HL-60/S4 treated with phorbol 12-myristate 13-acetate at 8.2 ng/mL for 4 days and 3 days (cell line): ENCODE results near the gene COPG1.
"Not testable (repeated sequence)": the region's sequence is repeated elsewhere in the genome, so short reads cannot be mapped to it uniquely, and the experiment has no call there.

Source experiments
- in situ Hi-C: fragments of 300-500 bp; cut with MboI; formaldehyde crosslinking; loops from 2 replicates; pipeline ENCODE4 v1.15.0; 2022; ENCODE audit warnings: low sequenced_read_pairs

The COPG1 gene

DNA sequence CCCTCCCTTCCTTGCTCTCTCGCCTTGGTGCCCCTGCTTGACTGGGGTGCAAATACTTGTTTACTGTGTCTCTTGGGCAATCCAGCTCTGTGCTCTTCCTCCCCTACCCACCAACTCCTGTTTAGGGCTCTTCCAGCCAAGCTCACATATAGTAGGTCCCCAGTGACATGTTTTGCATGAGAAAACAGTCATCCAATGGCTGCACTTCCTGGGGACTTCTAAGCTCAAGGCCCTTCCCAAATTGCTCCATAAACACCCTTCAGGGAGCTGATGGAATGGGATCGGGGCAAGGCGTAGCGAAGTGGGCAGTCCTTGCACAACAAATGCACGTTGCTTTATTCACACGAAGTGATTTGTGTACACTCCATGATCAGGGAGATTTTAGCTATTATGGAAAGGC is 9.4 kb upstream of the COPG1 start:
- in situ Hi-C loops: no loop called here

GRCh38 chr3:129240436-129240835 is 9.0 kb upstream of the COPG1 start:
- in situ Hi-C loops: no loop called here

DNA sequence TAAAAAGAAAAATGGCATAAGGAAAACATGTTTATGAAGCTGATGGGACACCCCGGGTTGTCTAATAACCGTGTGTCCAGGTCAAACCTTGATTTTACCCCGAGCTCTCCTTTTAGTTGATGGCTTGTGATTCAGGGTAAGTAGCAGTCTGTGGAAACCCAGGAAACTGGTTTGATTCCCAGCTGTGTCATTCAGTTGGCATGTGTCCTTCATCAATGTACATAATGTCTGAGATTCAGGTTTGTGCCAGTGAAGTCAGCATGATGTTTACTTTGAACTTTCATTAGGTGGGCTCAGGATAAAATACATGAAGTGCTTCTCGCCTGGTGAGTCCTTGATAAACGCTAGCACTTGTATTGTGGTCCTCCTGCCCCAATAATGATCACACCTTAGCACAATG is 4.3 kb upstream of the COPG1 start:
- in situ Hi-C loops: no loop called here

DNA sequence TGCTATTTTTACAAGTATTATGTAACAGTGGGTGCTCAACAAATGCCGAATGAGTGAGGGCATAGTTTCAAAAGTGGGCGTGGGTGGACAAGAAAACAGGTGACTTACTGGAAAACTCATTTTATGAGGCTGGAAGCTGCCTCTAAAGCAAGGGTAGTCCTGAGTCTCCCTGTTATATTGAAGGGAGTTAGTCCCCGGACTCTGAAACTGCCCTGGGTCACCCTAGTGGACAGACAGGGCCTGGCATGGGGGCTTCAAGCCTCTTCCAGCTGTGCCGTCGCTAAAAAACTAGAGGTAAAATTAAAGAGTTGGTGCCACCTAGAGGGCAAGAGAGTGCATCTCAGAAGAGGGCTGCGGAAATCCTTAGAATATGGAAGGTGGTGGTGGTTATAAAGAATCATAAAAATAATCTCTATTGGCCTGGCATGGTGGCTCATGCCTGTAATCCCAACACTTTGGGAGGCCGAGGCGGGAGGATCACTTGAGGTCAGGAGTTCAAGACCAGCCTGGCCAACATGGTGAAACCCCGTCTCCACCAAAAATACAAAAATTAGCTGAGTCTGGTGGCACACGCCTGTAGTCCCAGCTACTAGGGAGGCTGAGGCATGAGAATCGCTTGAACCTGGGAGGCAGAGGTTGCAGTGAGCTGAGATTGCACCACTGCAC is 3.6 kb upstream of the COPG1 start:
- in situ Hi-C loops: not testable (repeated sequence)

DNA sequence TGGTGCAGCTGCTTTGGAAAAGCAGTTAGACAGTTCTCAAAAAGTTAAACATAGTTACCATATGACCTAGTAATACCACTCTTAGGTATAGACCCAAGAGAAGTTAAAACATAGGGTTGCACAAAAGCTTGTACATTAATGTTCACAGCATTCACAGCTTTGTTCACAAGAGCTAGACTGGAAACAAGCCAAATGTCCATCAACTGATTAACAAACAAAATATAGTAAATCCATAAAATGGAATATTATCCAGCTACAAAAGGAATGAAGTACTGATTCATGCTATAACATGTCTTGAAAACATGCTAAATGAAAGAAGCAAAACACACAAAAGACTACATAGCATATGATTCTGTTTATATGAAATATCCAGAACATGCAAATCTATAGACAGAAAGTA is 2.8 kb upstream of the COPG1 start:
- in situ Hi-C loops: no loop called here

- in situ Hi-C loops: no loop called here
These were observed 973 bp upstream of the COPG1 start for GRCh38 chr3:129248286-129248979.

DNA sequence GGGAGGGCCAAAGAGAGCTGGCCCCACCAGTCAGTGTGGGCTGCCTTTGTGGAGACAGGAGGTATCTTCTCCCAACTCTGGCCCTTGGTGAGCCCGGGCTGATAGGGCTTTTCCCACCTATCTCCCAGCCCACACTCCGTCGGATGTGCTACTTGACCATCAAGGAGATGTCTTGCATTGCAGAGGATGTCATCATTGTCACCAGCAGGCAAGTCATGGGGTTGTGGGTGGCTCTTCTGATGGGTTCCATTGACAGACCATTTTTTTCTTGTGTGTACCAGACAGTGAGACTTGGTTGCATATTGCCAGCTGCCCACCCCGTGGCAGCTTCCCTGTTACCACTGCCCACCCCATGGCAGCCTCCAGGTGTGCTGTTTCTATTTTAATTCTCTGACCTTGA is 3.3 kb downstream of the COPG1 start:
- in situ Hi-C loops: no loop called here

DNA sequence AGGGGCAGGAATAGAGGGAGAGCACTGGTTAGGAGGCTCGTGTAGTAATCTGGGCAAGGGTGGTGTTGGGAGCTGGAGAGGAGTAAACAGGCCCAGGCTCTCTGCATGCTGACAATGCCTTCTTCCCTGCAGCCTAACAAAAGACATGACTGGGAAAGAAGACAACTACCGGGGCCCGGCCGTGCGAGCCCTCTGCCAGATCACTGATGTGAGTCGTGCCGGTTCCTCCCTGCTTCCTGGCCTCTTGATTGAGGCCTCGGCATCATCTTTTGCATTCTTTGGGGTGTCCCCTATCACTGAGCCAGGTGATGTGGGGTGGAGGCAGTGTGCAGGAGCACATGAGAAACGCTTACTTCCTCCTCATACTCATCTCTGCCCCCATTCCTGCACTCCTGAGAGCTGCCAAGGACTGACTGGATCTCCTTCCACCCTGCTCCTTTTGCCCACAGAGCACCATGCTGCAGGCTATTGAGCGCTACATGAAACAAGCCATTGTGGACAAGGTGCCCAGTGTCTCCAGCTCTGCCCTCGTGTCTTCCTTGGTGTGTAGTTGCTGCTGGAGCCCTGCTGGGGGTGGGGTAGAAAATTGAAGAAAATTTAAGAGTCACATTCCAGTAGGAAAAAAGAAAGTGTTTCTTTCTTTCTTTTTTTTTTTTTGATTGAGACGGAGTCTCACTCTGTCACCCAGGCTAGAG is 5.3 kb downstream of the COPG1 start:
- in situ Hi-C loops: no loop called here

- in situ Hi-C loops: no loop called here
These were observed 6.9 kb downstream of the COPG1 start for GRCh38 chr3:129256270-129256669.

DNA sequence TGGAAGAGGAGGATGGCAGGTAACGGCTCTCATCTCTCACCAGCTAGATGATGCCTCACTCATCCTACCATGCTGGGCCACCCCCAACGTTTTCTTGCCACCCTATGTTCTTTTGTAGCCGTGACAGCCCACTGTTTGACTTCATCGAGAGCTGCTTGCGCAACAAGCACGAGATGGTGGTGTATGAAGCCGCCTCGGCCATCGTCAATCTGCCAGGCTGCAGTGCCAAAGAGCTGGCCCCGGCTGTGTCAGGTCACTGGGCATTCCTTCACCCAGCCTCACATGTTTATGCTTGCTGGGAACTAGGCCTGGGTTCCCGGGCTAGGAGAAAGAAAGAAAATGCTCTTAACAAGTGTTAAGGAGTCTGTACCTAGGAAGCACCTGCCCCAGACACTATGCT is 8.2 kb downstream of the COPG1 start:
- in situ Hi-C loops: no loop called here

GRCh38 chr3:129259612-129260477 is 10.4 kb downstream of the COPG1 start:
- in situ Hi-C loops: no loop called here

GRCh38 chr3:129260606-129261005 is 11.2 kb downstream of the COPG1 start:
- in situ Hi-C loops: no loop called here

DNA sequence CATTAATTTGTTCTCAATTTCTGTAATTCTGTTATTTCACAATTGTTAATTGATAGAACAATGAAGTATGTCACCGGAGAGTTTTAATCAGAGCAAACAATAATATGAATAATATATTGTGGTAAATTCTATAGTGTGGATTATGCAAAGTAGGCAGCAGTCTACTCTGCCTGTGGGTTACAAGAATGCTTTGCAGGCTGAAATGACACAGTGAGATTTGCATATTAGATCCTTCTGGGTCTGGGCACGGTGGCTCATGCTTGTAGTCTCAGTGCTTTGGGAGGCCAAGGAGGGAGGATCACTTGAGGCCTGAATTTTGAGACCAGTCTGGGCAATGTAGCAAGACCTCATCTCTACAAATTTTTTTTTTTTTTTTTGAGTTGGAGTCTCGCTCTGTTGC is 12.5 kb downstream of the COPG1 start:
- in situ Hi-C loops: no loop called here

GRCh38 chr3:129263161-129263910 is 13.9 kb downstream of the COPG1 start:
- in situ Hi-C loops: no loop called here

GRCh38 chr3:129264994-129265393 is 15.6 kb downstream of the COPG1 start:
- in situ Hi-C loops: not testable (repeated sequence)

DNA sequence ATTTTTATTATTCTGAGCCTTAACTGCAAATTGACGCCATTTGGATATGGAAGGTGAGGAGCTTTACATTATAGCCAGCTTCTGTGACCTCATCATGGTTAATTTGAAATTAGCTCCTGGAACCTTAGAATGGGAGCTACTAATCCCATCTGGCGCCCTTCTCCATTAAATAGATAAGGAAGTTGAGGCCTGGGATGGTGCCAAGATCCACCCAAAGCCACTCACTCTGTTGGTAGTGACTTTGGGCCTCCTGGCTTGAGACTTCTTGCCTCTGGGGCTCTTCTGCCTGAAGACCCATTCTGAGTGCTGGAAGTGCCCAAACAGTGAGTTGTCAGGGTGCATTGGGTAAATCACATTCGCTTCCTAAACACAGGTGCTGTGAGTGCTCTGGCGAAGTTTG is 17.2 kb downstream of the COPG1 start:
- in situ Hi-C loops: no loop called here

DNA sequence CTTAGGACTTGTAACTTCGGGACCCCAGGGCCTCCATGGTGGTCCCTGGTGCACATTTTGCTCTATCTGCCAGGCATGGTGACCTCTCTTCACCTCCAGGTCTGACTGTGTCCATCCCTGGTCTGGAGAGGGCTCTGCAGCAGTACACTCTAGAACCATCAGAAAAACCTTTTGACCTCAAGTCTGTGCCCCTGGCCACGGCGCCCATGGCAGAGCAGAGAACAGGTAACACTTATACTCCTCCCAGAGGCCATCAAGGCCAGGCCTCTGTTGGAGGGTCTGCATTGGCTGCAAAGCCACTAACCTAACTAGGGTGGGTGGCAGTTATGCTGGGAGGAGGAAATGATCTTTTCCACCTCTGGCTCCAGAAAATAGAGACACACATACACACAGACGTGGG is 19.0 kb downstream of the COPG1 start:
- in situ Hi-C loops: no loop called here

DNA sequence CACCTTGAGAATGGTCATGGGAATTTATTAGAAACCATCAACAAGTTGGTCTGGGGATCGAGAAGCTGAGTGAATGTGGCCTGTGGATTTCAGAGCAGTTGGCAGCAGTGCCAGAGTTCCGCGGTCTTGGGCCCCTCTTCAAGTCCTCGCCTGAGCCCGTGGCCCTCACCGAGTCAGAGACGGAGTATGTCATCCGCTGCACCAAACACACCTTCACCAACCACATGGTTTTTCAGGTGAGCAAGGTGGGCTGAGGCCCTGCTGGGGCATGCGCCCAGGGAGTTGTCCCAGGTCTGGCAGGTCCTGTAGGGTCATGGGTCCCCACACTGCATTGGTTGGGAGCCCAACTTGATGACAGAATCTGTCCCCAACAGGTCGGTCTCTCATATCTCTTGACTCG is 22.3 kb downstream of the COPG1 start:
- in situ Hi-C loops: no loop called here

- in situ Hi-C loops: no loop called here
These were observed 27.0 kb downstream of the COPG1 start for GRCh38 chr3:129276385-129276784.

DNA sequence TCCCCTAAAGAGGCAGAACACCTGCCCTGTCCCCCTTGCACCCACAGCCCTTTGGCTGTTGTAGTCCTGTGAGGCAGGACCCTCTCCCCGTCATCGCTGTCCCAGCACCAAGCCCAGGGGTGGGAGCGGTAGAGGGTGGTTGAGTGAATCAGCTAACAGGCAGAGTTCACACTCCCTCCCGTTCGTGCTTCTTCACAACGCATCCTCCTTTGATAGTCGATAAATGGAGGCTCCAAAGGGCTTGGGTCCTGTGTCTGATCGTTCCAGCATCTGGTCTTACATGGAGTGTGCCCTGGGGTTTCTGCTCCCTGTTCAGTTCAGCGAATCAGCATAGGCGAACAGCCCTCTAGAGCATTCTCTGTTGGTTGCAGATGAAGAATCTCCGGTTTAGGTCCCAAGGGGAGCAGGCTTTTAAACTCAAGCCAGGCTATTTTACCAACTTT is 28.4 kb downstream of the COPG1 start:
- in situ Hi-C loops: no loop called here
